WTC11 (cell line): Measurements from ENCODE around the gene TEKT2. TPM values are rescaled to one million over a fixed set of nuclear protein-coding genes. Genes with fewer than 3 reads are reported as not detected.

ENCODE experiments used
- ATAC-seq: fragments of 200-7000 bp; cut with Tn5 transposase; 2 replicates; pipeline ENCODE4 v1.10.0; 2021; ENCODE audit warnings: mild to moderate bottlenecking, moderate library complexity
- CTCF ChIA-PET: fragments of 300-600 bp; sonication (Branson Sonifier 250); formaldehyde crosslinking; loops from one replicate; lab custom pipeline; 2021; ENCODE audit warnings: antibody characterized with exemption; lab: Charles Lee
- POLR2A ChIA-PET: fragments of 350-600 bp; sonication (Branson Sonifier 250); formaldehyde crosslinking; loops from one replicate; lab custom pipeline; 2021; ENCODE audit warnings: antibody characterized with exemption; lab: Charles Lee
- DNase-seq: peaks from one replicate; pipeline ENCODE4 v3.0.0; 2021; ENCODE audit warnings: low spot score
- H3K27ac Mint-ChIP-seq: 2 replicates; pipeline ENCODE4 v1.8.0; 2021; ENCODE audit warnings: mixed read lengths
- H3K27me3 Mint-ChIP-seq: 2 replicates; pipeline ENCODE4 v1.8.0; 2021; ENCODE audit warnings: low read depth, mild to moderate bottlenecking, moderate library complexity, mixed read lengths
- H3K36me3 Mint-ChIP-seq: 2 replicates; pipeline ENCODE4 v1.8.0; 2021; ENCODE audit warnings: mixed read lengths
- H3K4me1 Mint-ChIP-seq: 2 replicates; pipeline ENCODE4 v1.8.0; 2022; ENCODE audit warnings: mixed read lengths
- H3K4me3 Mint-ChIP-seq: 2 replicates; pipeline ENCODE4 v1.8.0; 2021; ENCODE audit warnings: mild to moderate bottlenecking, moderate library complexity, mixed read lengths
- H3K9me3 Mint-ChIP-seq: 2 replicates; pipeline ENCODE4 v1.8.0; 2021; ENCODE audit warnings: mixed read lengths
- FOXP4 ChIP-seq: sonication (generic); formaldehyde crosslinking; IDR thresholded peaks from 2 replicates; pipeline ENCODE4 v1.8.0; 2022; ENCODE audit warnings: mild to moderate bottlenecking, missing genetic modification reagents
- HMGA2 ChIP-seq: fragments of 250-450 bp; sonication (Bioruptor Pico); IDR thresholded peaks from 2 replicates; pipeline ENCODE4 v1.4.0; 2021; ENCODE audit warnings: mild to moderate bottlenecking, moderate library complexity
- IRF2 ChIP-seq: sonication (generic); formaldehyde crosslinking; IDR thresholded peaks from 2 replicates; pipeline ENCODE4 v1.8.0; 2022; ENCODE audit warnings: low read depth, missing genetic modification reagents, borderline replicate concordance
- JUN ChIP-seq: sonication (generic); formaldehyde crosslinking; IDR thresholded peaks from 2 replicates; pipeline ENCODE4 v1.8.0; 2023; ENCODE audit warnings: mild to moderate bottlenecking, missing genetic modification reagents
- NFATC4 ChIP-seq: fragments of 250-450 bp; sonication (Bioruptor Pico); IDR thresholded peaks from 2 replicates; pipeline ENCODE4 v1.9.0; 2021; ENCODE audit warnings: mild to moderate bottlenecking
- NFYB ChIP-seq: sonication (generic); formaldehyde crosslinking; conservative IDR thresholded peaks from 2 replicates; pipeline ENCODE4 v1.8.0; 2022; ENCODE audit warnings: low read depth, missing genetic modification reagents
- SMAD4 ChIP-seq: sonication (generic); formaldehyde crosslinking; IDR thresholded peaks from 2 replicates; pipeline ENCODE4 v1.8.0; 2022; ENCODE audit warnings: mild to moderate bottlenecking, missing genetic modification reagents
- SOX15 ChIP-seq: fragments of 250-450 bp; sonication (Bioruptor Pico); IDR thresholded peaks from 2 replicates; pipeline ENCODE4 v1.9.0; 2021; ENCODE audit warnings: mild to moderate bottlenecking
- SP1 ChIP-seq: sonication (generic); formaldehyde crosslinking; conservative IDR thresholded peaks from 2 replicates; pipeline ENCODE4 v1.8.1; 2022; ENCODE audit warnings: missing genetic modification reagents
- ZNF317 ChIP-seq: sonication (generic); formaldehyde crosslinking; IDR thresholded peaks from 2 replicates; pipeline ENCODE4 v1.8.1; 2023; ENCODE audit warnings: low read depth, mild to moderate bottlenecking, moderate library complexity, missing genetic modification reagents, borderline replicate concordance
- ZNF671 ChIP-seq: fragments of 250-450 bp; sonication (Bioruptor Pico); IDR thresholded peaks from 2 replicates; pipeline ENCODE4 v1.8.0; 2021; ENCODE audit warnings: mild to moderate bottlenecking
- total RNA-seq: library from RNA; stranded (reverse); gene quantifications from 3 replicates; pipeline ENCODE4 v1.2.3, GENCODE V29; 2021
- TF ChIP-seq, protein P1 (sequence below): sonication (generic); formaldehyde crosslinking; IDR thresholded peaks from 2 replicates; pipeline ENCODE4 v1.8.0; 2022; ENCODE audit warnings: mild to moderate bottlenecking, missing genetic modification reagents
- TF ChIP-seq, protein P2 (sequence below): sonication (generic); formaldehyde crosslinking; IDR thresholded peaks from 2 replicates; pipeline ENCODE4 v1.8.1; 2022; ENCODE audit warnings: low read depth, mild to moderate bottlenecking, moderate library complexity, missing genetic modification reagents, borderline replicate concordance
- TF ChIP-seq, protein P3 (sequence below): sonication (generic); formaldehyde crosslinking; IDR thresholded peaks from 2 replicates; pipeline ENCODE4 v1.8.0; 2022; ENCODE audit warnings: mild to moderate bottlenecking, missing genetic modification reagents
- TF ChIP-seq, protein P4 (sequence below): fragments of 250-450 bp; sonication (Bioruptor Pico); IDR thresholded peaks from 2 replicates; pipeline ENCODE4 v1.9.0; 2021; ENCODE audit warnings: moderate library complexity, mild to moderate bottlenecking, inconsistent platforms, borderline replicate concordance
- TF ChIP-seq, protein P5 (sequence below): fragments of 250-450 bp; sonication (Bioruptor Pico); IDR thresholded peaks from 2 replicates; pipeline ENCODE4 v1.8.0; 2021; ENCODE audit warnings: mild to moderate bottlenecking

TEKT2 gene
- total RNA-seq, 1 experiment from 2014 or later, result 1.9 TPM

GRCh38 chr1:36091698-36092097 lies 7.8 kb downstream of the TEKT2 start (continued):
- TF ChIP-seq, protein P1, sequence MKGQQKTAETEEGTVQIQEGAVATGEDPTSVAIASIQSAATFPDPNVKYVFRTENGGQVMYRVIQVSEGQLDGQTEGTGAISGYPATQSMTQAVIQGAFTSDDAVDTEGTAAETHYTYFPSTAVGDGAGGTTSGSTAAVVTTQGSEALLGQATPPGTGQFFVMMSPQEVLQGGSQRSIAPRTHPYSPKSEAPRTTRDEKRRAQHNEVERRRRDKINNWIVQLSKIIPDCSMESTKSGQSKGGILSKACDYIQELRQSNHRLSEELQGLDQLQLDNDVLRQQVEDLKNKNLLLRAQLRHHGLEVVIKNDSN, result no peak
- TF ChIP-seq, protein P2, sequence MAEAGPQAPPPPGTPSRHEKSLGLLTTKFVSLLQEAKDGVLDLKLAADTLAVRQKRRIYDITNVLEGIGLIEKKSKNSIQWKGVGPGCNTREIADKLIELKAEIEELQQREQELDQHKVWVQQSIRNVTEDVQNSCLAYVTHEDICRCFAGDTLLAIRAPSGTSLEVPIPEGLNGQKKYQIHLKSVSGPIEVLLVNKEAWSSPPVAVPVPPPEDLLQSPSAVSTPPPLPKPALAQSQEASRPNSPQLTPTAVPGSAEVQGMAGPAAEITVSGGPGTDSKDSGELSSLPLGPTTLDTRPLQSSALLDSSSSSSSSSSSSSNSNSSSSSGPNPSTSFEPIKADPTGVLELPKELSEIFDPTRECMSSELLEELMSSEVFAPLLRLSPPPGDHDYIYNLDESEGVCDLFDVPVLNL, result no peak

DNA sequence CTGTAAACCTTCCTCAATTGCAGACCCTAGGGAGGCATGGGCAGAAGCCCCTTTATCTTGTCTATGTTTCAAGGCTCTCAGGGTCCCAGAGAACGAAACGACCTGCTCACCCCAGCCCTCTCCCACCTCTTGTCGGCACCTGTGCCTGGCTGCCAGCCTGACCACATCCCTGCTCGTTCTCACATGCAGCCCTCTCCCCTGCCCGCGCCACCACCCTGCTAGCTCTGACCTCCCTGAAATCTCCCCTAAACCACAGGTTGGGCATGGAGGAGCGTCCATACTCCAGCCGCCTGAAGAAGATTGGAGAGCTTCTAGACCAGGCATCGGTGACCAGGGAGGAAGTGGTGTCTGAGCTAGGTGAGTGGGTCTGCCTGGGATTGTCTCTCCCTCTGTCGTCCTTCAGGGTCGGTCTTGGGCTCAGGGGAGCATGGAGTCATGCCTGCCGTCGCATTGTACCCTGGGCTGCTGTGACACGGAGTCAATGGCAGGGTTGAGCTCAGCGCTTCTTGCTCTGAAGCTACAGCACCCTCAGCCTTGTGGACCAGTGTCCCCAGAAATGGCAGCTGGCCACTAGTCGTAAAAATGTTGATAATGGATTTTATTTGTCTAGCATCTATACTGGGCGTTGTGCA lies 8.4 kb downstream of the TEKT2 start:
- ATAC-seq (no peak), DNase-seq (peak; percentile 5)
- ChIA-PET POLR2A (no interaction called here), CTCF (no interaction called here)
- Mint-ChIP-seq H3K4me1 (peaks cover 19% of the 10 kb centered on the region), H3K27ac (no peak overlapping the region), H3K36me3 (peaks cover 26% of the 10 kb centered on the region), H3K4me3 (no peak overlapping the region), H3K27me3 (no peaks in the 10 kb centered on the region), H3K9me3 (no peaks in the 10 kb centered on the region)
- TF ChIP-seq, protein P3, sequence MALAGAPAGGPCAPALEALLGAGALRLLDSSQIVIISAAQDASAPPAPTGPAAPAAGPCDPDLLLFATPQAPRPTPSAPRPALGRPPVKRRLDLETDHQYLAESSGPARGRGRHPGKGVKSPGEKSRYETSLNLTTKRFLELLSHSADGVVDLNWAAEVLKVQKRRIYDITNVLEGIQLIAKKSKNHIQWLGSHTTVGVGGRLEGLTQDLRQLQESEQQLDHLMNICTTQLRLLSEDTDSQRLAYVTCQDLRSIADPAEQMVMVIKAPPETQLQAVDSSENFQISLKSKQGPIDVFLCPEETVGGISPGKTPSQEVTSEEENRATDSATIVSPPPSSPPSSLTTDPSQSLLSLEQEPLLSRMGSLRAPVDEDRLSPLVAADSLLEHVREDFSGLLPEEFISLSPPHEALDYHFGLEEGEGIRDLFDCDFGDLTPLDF, result no peak
- TF ChIP-seq ZNF317 (CRISPR knock-in tag), result no peak
- no peak for TF ChIP-seq SMAD4 (CRISPR knock-in tag)
- TF ChIP-seq, protein P2, result no peak
- TF ChIP-seq FOXP4, result no peak
- TF ChIP-seq, protein P4, sequence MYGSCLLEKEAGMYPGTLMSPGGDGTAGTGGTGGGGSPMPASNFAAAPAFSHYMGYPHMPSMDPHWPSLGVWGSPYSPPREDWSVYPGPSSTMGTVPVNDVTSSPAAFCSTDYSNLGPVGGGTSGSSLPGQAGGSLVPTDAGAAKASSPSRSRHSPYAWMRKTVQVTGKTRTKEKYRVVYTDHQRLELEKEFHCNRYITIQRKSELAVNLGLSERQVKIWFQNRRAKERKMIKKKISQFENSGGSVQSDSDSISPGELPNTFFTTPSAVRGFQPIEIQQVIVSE (CRISPR knock-in tag), result no peak
- TF ChIP-seq, protein P5, sequence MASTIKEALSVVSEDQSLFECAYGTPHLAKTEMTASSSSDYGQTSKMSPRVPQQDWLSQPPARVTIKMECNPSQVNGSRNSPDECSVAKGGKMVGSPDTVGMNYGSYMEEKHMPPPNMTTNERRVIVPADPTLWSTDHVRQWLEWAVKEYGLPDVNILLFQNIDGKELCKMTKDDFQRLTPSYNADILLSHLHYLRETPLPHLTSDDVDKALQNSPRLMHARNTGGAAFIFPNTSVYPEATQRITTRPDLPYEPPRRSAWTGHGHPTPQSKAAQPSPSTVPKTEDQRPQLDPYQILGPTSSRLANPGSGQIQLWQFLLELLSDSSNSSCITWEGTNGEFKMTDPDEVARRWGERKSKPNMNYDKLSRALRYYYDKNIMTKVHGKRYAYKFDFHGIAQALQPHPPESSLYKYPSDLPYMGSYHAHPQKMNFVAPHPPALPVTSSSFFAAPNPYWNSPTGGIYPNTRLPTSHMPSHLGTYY (CRISPR knock-in tag), result no peak
- no peak for TF ChIP-seq IRF2 (CRISPR knock-in tag)
- TF ChIP-seq SOX15 (CRISPR knock-in tag), result no peak
- TF ChIP-seq, protein P1, result no peak
- no peak for TF ChIP-seq ZNF671
- TF ChIP-seq HMGA2 (CRISPR knock-in tag), result no peak
- TF ChIP-seq SP1 (CRISPR knock-in tag), result no peak
- no peak for TF ChIP-seq NFATC4 (CRISPR knock-in tag)
- no peak for TF ChIP-seq JUN (CRISPR knock-in tag)
- TF ChIP-seq NFYB (CRISPR knock-in tag), result no peak
